GM23248 (cell line): ENCODE results near the gene ASB12.

Source experiments
- EZH2 ChIP-seq: fragments of 200-600 bp; sonication (generic); IDR thresholded peaks from 2 replicates; pipeline ENCODE4 v1.6.1; 2018; ENCODE audit warnings: antibody characterized with exemption, mild to moderate bottlenecking; ENCODE audit not compliant: insufficient read depth, poor library complexity, severe bottlenecking
- EZH2phosphoT487 ChIP-seq: fragments of 200-600 bp; sonication (generic); IDR thresholded peaks from 2 replicates; pipeline ENCODE4 v1.6.1; 2018; ENCODE audit warnings: antibody characterized with exemption, moderate library complexity, mild to moderate bottlenecking, low read depth; ENCODE audit not compliant: insufficient read depth

- TF ChIP-seq EZH2 (no peak), EZH2phosphoT487 (no peak)
Observed at GRCh38 chrX:64195862-64196261, 34.5 kb downstream of the ASB12 start.
